Progenitor cell of endocrine pancreas (in vitro differentiated cells): Measurements from ENCODE around the gene DRD4. TPM values are rescaled to one million over a fixed set of nuclear protein-coding genes. Genes with fewer than 3 reads are reported as not detected.

Experiments used
- DNase-seq: peaks from one replicate; pipeline ENCODE4 v3.0.0; 2021; ENCODE audit warnings: low spot score; ENCODE audit not compliant: unreplicated experiment
- H3K27ac Mint-ChIP-seq: 2 replicates; pipeline ENCODE4 v1.8.0; 2021; ENCODE audit warnings: mild to moderate bottlenecking, moderate library complexity, mixed read lengths
- H3K27me3 Mint-ChIP-seq: 2 replicates; pipeline ENCODE4 v1.8.0; 2021; ENCODE audit warnings: mixed read lengths
- H3K36me3 Mint-ChIP-seq: 2 replicates; pipeline ENCODE4 v1.8.0; 2022; ENCODE audit warnings: mixed read lengths; ENCODE audit not compliant: insufficient read depth
- H3K4me1 Mint-ChIP-seq: 2 replicates; pipeline ENCODE4 v1.8.0; 2021; ENCODE audit warnings: low read depth, mixed read lengths
- H3K4me3 Mint-ChIP-seq: 2 replicates; pipeline ENCODE4 v1.8.0; 2021; ENCODE audit warnings: low read depth, mild to moderate bottlenecking, moderate library complexity, mixed read lengths
- H3K9me3 Mint-ChIP-seq: 2 replicates; pipeline ENCODE4 v1.8.0; 2021; ENCODE audit warnings: low read depth, mixed read lengths
- total RNA-seq: library from RNA; stranded (reverse); gene quantifications from 2 replicates; pipeline ENCODE4 v1.2.1, GENCODE V29; 2021
- TF ChIP-seq, protein P1 (sequence below): fragments of 200-600 bp; sonication (generic); IDR thresholded peaks from one replicate; pipeline ENCODE4 v1.5.0; 2021; ENCODE audit warnings: antibody characterized with exemption, mild to moderate bottlenecking; ENCODE audit not compliant: unreplicated experiment

Gene DRD4
- total RNA-seq, 1 donor from 2014 or later = 2.7 TPM

DNA sequence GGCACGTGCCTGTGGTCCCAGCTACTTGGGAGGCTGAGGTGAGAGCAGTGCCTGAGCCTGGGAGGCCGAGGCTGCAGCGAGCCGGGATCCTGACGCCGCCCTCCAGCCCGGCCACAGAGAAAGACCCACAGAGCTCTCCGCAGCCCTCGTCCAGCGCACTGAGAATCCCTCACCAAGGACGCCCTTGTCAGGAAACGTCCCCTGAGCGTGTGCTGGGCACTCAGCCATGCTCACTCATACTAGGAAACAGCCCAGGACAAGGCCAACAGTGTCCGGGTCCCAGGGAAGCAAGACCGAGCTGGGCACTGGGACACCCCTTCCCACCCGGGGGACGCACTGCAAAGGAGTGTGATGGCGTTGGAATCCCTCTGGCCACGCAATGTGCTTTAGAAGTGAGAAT is 43.4 kb downstream of the DRD4 start:
- Mint-ChIP-seq H3K27me3 (no peaks in the 10 kb centered on the region), H3K4me3 (no peak overlapping the region), H3K27ac (no peak overlapping the region), H3K36me3 (peaks cover 30% of the 10 kb centered on the region), H3K9me3 (no peaks in the 10 kb centered on the region), H3K4me1 (no peaks in the 10 kb centered on the region)
- no peak for DNase-seq
- TF ChIP-seq, protein P1, sequence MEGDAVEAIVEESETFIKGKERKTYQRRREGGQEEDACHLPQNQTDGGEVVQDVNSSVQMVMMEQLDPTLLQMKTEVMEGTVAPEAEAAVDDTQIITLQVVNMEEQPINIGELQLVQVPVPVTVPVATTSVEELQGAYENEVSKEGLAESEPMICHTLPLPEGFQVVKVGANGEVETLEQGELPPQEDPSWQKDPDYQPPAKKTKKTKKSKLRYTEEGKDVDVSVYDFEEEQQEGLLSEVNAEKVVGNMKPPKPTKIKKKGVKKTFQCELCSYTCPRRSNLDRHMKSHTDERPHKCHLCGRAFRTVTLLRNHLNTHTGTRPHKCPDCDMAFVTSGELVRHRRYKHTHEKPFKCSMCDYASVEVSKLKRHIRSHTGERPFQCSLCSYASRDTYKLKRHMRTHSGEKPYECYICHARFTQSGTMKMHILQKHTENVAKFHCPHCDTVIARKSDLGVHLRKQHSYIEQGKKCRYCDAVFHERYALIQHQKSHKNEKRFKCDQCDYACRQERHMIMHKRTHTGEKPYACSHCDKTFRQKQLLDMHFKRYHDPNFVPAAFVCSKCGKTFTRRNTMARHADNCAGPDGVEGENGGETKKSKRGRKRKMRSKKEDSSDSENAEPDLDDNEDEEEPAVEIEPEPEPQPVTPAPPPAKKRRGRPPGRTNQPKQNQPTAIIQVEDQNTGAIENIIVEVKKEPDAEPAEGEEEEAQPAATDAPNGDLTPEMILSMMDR = no peak

DNA sequence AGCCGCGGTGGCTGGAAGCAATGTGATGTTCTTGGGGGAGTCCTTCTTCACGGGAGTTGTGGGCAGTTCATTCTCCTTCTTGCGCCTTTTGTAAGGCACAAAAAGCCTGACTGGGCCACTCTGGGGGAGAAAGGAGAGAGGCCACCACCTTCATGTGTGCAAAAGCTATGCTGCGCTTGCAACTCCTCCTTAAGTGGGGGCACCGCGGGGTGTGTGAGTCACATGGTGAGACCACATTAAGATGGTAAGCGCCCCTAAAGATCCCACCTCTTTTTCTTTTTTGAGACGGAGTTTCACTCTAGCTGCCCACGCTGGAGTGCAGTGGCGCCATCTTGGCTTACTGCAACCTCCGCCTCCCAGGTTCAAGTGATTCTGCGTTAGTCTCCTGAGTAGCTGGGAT is 43.9 kb downstream of the DRD4 start:
- no peaks in the 10 kb centered on the region for H3K27me3 Mint-ChIP-seq
- H3K4me3 Mint-ChIP-seq = no peak overlapping the region
- peaks cover 30% of the 10 kb centered on the region for H3K36me3 Mint-ChIP-seq
- TF ChIP-seq, protein P1 = no peak
- no peak for DNase-seq
- H3K9me3 Mint-ChIP-seq = no peaks in the 10 kb centered on the region
- no peak overlapping the region for H3K27ac Mint-ChIP-seq
- no peaks in the 10 kb centered on the region for H3K4me1 Mint-ChIP-seq

DNA sequence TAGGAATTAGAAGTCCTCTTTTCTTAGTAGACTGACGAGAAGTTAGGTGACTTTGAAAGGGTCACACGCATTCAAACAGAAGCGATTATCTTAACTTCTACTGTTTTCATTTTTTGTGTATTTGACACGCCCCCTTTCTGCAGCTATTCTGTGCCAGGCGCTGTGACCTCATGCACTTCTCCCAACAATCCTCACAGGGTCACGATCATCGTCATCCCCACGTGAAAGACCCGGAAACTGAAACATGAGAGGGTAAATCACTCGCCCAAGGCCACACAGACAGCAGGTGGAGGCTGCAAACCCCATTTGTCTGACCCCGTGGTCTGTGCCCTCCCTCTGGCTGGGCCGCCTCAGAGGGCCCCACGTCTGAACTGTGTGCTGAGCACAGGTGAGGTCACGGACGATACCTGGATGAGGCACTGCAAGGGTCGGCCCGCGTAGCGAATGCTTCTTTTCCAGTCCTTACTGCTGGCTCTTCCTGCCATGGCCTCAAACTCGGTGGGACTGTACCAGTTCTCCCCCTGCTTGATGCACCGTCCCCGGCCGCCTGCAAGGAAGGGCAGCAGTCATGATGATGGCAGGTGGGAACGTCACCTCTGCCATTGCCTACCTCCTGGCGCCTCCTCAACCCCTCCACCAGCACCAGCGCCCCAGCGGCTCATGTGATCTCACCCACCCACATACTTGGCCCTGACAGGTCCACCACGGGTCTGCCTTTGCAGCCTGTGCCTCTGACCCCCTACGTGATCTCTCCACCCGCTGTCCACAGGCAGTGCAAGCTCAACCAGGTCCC is 49.6 kb downstream of the DRD4 start:
- no peak overlapping the region for H3K4me3 Mint-ChIP-seq
- no peaks in the 10 kb centered on the region for H3K4me1 Mint-ChIP-seq
- H3K27me3 Mint-ChIP-seq = no peaks in the 10 kb centered on the region
- no peaks in the 10 kb centered on the region for H3K9me3 Mint-ChIP-seq
- TF ChIP-seq, protein P1 = no peak
- H3K27ac Mint-ChIP-seq = no peak overlapping the region
- H3K36me3 Mint-ChIP-seq = peaks cover 35% of the 10 kb centered on the region
- no peak for DNase-seq

DNA sequence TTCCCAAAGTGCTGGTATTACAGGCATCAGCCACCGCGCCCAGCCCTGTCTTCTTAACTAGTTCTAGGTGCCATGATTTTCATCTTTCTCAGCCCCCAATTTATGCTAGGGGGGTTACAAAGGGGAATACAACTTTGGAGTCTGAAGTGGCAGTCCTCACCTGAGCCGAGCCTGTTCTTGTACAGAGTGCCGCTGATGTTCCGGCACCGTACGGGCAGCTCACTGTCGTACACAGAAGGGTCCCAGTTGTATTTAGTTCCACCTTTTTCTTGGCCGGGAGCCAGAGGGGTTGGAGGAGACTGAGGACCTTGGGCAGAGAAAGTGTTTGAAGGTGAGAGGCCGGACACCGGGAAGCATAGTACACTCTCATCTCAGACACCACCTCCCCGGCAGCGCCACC is 50.7 kb downstream of the DRD4 start:
- no peak for DNase-seq
- H3K27me3 Mint-ChIP-seq = no peaks in the 10 kb centered on the region
- H3K27ac Mint-ChIP-seq = no peak overlapping the region
- peaks cover 6% of the 10 kb centered on the region for H3K4me1 Mint-ChIP-seq
- H3K4me3 Mint-ChIP-seq = no peak overlapping the region
- H3K36me3 Mint-ChIP-seq = peaks cover 29% of the 10 kb centered on the region
- H3K9me3 Mint-ChIP-seq = no peaks in the 10 kb centered on the region
- TF ChIP-seq, protein P1 = no peak

DNA sequence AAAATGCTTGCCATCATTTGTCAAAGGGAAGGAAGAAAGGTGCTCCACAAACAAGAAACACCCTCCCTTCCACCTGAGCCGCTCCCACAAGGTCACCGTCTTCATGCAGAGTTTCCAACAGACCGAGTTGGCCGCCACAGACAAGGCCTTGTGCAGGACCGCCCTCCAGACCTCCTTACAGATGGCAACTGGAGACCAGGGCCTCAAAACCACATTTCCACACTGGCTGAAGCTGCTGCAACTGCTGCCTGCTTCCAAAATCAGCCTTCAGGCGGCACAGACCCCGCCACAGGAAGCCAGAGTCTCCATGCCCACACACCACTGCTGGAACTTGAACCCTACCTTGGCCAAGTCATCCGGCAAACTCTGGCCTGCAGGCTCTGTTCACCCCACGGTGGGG is 51.6 kb downstream of the DRD4 start:
- peaks cover 13% of the 10 kb centered on the region for H3K4me1 Mint-ChIP-seq

More for the DNA sequence above, 51.6 kb downstream of the DRD4 start:
- TF ChIP-seq, protein P1 = no peak
- H3K4me3 Mint-ChIP-seq = no peak overlapping the region
- DNase-seq = no peak
- no peak overlapping the region for H3K27ac Mint-ChIP-seq
- no peaks in the 10 kb centered on the region for H3K27me3 Mint-ChIP-seq
- peaks cover 22% of the 10 kb centered on the region for H3K36me3 Mint-ChIP-seq
- no peaks in the 10 kb centered on the region for H3K9me3 Mint-ChIP-seq
